Stomach smooth muscle (tissue), 2 donors: ENCODE results near the gene OR10A3.

Source experiments
- H3K27ac ChIP-seq: one replicate; pipeline ENCODE4 v1.7.0; 2013; ENCODE audit warnings: mild to moderate bottlenecking, low read length, inconsistent platforms
- H3K27me3 ChIP-seq, 2 donors: one replicate each; pipeline ENCODE4 v1.7.0; 2013; ENCODE audit warnings: low read length in 2 of 2; ENCODE audit not compliant: insufficient read depth in 2 of 2, control insufficient read depth in 1 of 2
- H3K36me3 ChIP-seq, 2 donors: one replicate each; pipeline ENCODE4 v1.7.0; 2013; ENCODE audit warnings: low read length in 2 of 2; ENCODE audit not compliant: control insufficient read depth in 2 of 2, insufficient read depth in 2 of 2
- H3K4me1 ChIP-seq: one replicate; pipeline ENCODE4 v1.7.0; 2013; ENCODE audit warnings: low read length; ENCODE audit not compliant: control insufficient read depth, insufficient read depth
- H3K4me3 ChIP-seq, 2 donors: one replicate each; pipeline ENCODE4 v1.7.0; 2013; ENCODE audit warnings: low read length in 2 of 2
- H3K9ac ChIP-seq, 2 donors: one replicate each; pipeline ENCODE4 v1.7.0; 2013; ENCODE audit warnings: low read length in 2 of 2, mild to moderate bottlenecking in 1 of 2
- H3K9me3 ChIP-seq, 2 donors: one replicate each; pipeline ENCODE4 v1.7.0; 2013; ENCODE audit warnings: low read length in 2 of 2; ENCODE audit not compliant: control insufficient read depth in 2 of 2
- donor health status: healthy.
- donor health status: Pancreatic carcinoma.

The OR10A3 gene

DNA sequence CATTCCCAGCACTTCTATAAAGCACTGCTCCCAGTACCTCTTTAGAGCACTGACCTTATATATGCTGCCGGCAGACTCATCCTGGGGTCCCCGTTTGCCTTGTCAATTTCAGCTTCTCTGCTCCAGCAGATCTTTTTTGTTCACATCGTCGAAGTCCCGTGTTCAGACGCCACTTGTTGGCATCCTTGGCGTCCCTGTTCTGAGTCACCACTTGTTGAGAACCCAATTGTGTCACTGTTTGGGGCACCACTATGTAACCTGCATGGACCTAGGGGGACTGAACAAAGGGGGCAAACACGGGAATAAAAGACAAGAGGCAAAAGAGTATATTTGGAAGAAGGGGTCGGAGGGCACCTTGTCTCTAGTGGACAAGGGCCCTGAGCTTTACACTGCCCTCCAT is 36.0 kb downstream of the OR10A3 start:
- no peaks in the 10 kb centered on the region for H3K9me3 ChIP-seq
- no peak overlapping the region for H3K27ac ChIP-seq
- peaks cover 2 to 3% of the 10 kb centered on the region in 2 donors for H3K27me3 ChIP-seq
- H3K36me3 ChIP-seq, result no peaks in the 10 kb centered on the region
- H3K4me1 ChIP-seq, result no peaks in the 10 kb centered on the region
- no peak overlapping the region for H3K9ac ChIP-seq
- no peak overlapping the region for H3K4me3 ChIP-seq

GRCh38 chr11:7904917-7905316 is 36.6 kb downstream of the OR10A3 start:
- Histone ChIP-seq H3K4me3 (no peak overlapping the region), H3K27ac (no peak overlapping the region), H3K36me3 (no peaks in the 10 kb centered on the region), H3K9me3 (no peaks in the 10 kb centered on the region), H3K4me1 (no peaks in the 10 kb centered on the region), H3K9ac (no peak overlapping the region), H3K27me3 (peaks cover 2 to 3% of the 10 kb centered on the region in 2 donors)

GRCh38 chr11:7903940-7904339 is 37.6 kb downstream of the OR10A3 start:
- H3K9ac ChIP-seq, result no peak overlapping the region
- H3K9me3 ChIP-seq, result no peaks in the 10 kb centered on the region
- H3K27ac ChIP-seq, result no peak overlapping the region
- peaks cover 2 to 3% of the 10 kb centered on the region in 2 donors for H3K27me3 ChIP-seq
- H3K4me3 ChIP-seq, result no peak overlapping the region
- H3K36me3 ChIP-seq, result no peaks in the 10 kb centered on the region
- H3K4me1 ChIP-seq, result no peaks in the 10 kb centered on the region

- Histone ChIP-seq H3K4me3 (no peak overlapping the region), H3K27ac (no peak overlapping the region), H3K9me3 (no peaks in the 10 kb centered on the region), H3K9ac (no peak overlapping the region), H3K4me1 (no peaks in the 10 kb centered on the region), H3K36me3 (no peaks in the 10 kb centered on the region), H3K27me3 (peaks cover 0 to 3% of the 10 kb centered on the region in 2 donors)
Measured at GRCh38 chr11:7901319-7901854, 40.1 kb downstream of the OR10A3 start.

GRCh38 chr11:7900686-7901085 is 40.8 kb downstream of the OR10A3 start:
- H3K9ac ChIP-seq, result no peak overlapping the region
- no peak overlapping the region for H3K27ac ChIP-seq
- peaks cover 0 to 3% of the 10 kb centered on the region in 2 donors for H3K27me3 ChIP-seq
- H3K4me3 ChIP-seq, result no peak overlapping the region
- no peaks in the 10 kb centered on the region for H3K4me1 ChIP-seq
- H3K36me3 ChIP-seq, result no peaks in the 10 kb centered on the region
- no peaks in the 10 kb centered on the region for H3K9me3 ChIP-seq

DNA sequence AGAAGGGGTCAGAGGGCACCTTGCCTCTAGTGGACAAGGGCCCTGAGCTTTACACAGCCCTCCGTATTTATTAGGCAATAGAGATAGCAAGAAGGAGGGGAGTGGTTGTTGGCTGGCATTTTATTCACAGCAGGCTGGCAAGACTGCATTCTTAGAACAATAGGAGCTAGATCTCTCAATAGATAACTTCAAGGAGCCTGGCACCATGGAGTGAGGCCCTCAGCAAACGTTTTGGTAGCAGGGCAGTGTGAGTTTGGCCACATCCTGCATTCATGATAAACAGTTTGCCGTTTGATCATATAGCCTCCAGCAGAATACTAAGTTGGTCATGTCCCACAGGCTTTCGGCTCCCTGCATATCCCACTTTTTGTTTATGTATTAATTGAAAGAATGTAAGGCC is 42.1 kb downstream of the OR10A3 start:
- Histone ChIP-seq H3K4me1 (no peaks in the 10 kb centered on the region), H3K9ac (no peak overlapping the region), H3K9me3 (no peaks in the 10 kb centered on the region), H3K4me3 (no peak overlapping the region), H3K27ac (no peak overlapping the region), H3K27me3 (peaks cover 0 to 3% of the 10 kb centered on the region in 2 donors), H3K36me3 (no peaks in the 10 kb centered on the region)

GRCh38 chr11:7898666-7899283 is 42.7 kb downstream of the OR10A3 start:
- no peaks in the 10 kb centered on the region for H3K9me3 ChIP-seq
- H3K4me3 ChIP-seq, result no peak overlapping the region
- peaks cover 0 to 3% of the 10 kb centered on the region in 2 donors for H3K27me3 ChIP-seq
- H3K27ac ChIP-seq, result no peak overlapping the region
- H3K9ac ChIP-seq, result no peak overlapping the region
- no peaks in the 10 kb centered on the region for H3K4me1 ChIP-seq
- no peaks in the 10 kb centered on the region for H3K36me3 ChIP-seq

DNA sequence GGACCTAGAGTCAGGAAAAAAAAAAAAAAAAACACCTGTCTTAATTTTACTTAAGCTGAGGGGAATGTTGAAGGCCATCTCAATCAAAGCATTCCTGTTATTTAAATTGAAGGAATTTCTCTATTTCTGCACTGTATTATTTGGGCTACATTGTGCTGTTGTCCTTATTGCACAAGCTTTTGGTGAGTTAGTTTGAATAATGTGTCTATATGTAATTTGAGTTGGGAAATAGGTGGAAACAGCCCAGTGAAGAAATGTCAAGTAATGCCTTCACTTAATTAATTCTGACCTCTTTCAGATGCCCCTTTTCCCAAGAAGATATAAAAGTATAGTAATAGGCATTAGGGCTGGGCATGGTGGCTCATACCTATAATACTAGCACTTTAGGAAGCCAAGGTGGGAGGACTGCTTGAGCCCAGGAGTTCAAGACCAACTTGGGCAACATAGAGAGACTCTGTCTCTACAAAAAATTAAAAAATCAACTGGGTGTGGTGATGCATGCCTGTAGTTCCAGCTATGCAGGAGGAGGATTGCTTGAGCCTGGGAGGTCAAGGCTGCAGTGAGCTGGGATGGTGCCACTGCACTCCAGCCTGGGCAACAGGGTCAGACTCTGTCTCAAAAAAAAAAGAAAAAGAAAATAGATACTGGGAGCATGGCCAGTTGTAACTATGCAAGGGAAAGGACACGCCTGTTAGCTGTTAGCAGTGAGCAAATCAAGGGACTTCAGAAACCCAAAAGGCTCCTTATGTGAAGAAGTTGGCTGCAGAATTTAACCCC is 45.3 kb downstream of the OR10A3 start:
- Histone ChIP-seq H3K9ac (no peak overlapping the region), H3K36me3 (no peaks in the 10 kb centered on the region), H3K4me1 (no peaks in the 10 kb centered on the region), H3K27ac (no peak overlapping the region), H3K4me3 (no peak overlapping the region), H3K9me3 (no peaks in the 10 kb centered on the region), H3K27me3 (peaks cover 0 to 3% of the 10 kb centered on the region in 2 donors)

- Histone ChIP-seq H3K4me3 (no peak overlapping the region), H3K9me3 (no peaks in the 10 kb centered on the region), H3K27ac (no peak overlapping the region), H3K27me3 (no peaks in the 10 kb centered on the region), H3K36me3 (no peaks in the 10 kb centered on the region), H3K9ac (no peak overlapping the region), H3K4me1 (no peaks in the 10 kb centered on the region)
Measured at GRCh38 chr11:7894251-7894650, 47.3 kb downstream of the OR10A3 start.

- Histone ChIP-seq H3K9me3 (no peaks in the 10 kb centered on the region), H3K9ac (no peak overlapping the region), H3K36me3 (no peaks in the 10 kb centered on the region), H3K4me1 (no peaks in the 10 kb centered on the region), H3K27ac (no peak overlapping the region), H3K27me3 (no peaks in the 10 kb centered on the region), H3K4me3 (no peak overlapping the region)
Measured at GRCh38 chr11:7893796-7894195, 47.7 kb downstream of the OR10A3 start.

- Histone ChIP-seq H3K9ac (no peak overlapping the region), H3K4me1 (no peaks in the 10 kb centered on the region), H3K27me3 (no peaks in the 10 kb centered on the region), H3K27ac (no peak overlapping the region), H3K4me3 (no peak overlapping the region), H3K36me3 (no peaks in the 10 kb centered on the region), H3K9me3 (no peaks in the 10 kb centered on the region)
Measured at GRCh38 chr11:7892840-7893254, 48.7 kb downstream of the OR10A3 start.
